PFSK-1 (cell line): ENCODE data around the gene KIF27. TPM values are rescaled to one million over a fixed set of nuclear protein-coding genes. Genes with fewer than 3 reads are reported as not detected.

ENCODE experiments used
- FOXP2 ChIP-seq: optimal IDR thresholded peaks from 2 replicates; pipeline ENCODE3; 2011; ENCODE audit warnings: borderline replicate concordance, control low read depth, inconsistent platforms; ENCODE audit not compliant: insufficient read depth; ENCODE audit errors: extremely low read length, extremely low read depth
- POLR2AphosphoS5 ChIP-seq: IDR thresholded peaks from 2 replicates; pipeline ENCODE4 v1.6.1; 2012; ENCODE audit warnings: low read depth, mild to moderate bottlenecking, control low read depth, low read length, moderate library complexity
- REST ChIP-seq, 2 experiments: IDR thresholded peaks; 2 replicates each; pipeline versions ENCODE4 v1.6.1 to v1.8.0; 2011 to 2012; ENCODE audit warnings: low read depth in 2 of 2, low read length in 2 of 2, control low read depth in 1 of 2, inconsistent platforms in 1 of 2, mild to moderate bottlenecking in 1 of 2, moderate library complexity in 1 of 2; ENCODE audit not compliant: insufficient read depth in 1 of 2
- SIN3A ChIP-seq: IDR thresholded peaks from 2 replicates; pipeline ENCODE4 v1.6.1; 2012; ENCODE audit warnings: mild to moderate bottlenecking, low read length, moderate library complexity, borderline replicate concordance; ENCODE audit not compliant: insufficient read depth
- TAF1 ChIP-seq: IDR thresholded peaks from 2 replicates; pipeline ENCODE4 v1.6.1; 2012; ENCODE audit warnings: low read length, control low read depth, borderline replicate concordance; ENCODE audit not compliant: insufficient read depth
- polyA plus RNA-seq: library from polyadenylated mRNA; unstranded; fragments of >200 nt; gene quantifications from one replicate; pipeline ENCODE4 v1.2.1, GENCODE V29; 2012; ENCODE audit warnings: low read depth, missing spikeins; ENCODE audit not compliant: insufficient read length

Gene KIF27
- polyA plus RNA-seq = 1.7 TPM

DNA sequence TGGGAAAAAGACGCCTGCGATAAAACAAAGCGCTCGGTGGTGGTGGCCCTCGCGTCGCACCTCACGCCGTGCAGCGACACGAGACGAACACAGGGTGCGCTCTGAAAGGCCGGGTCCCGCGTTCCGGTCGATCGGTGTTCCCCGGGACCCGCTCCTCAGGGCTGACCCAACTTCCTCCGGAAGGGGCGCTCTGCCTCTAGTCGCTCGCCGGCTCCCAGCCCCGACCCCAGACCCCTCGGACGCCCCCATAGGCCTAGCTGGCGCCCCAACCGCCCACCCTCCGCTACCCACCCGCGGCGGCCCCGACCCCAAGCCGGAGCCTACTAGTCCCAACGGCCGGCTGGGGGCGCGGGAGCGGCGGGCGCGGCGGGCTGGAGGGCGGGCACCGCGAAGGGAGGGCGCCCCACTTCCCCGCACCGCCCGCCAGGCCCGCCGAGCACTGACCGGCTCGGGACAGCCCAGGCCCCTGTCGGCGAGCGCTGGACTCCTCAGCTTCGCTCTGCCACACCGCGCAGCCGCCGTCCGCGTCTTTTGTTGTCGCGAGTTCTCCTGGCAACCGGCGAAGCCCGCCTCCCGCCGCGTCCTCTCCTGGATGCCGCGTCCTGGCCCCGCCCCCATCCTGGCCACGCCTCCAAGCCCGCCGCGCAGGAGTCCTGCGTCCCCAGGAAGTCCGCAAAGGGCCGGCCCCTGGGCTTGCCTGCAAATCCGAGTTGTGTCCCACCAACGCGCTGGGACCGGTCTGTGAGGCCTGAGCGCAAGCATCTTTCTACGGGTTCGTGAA lies at the start of gene KIF27:
KIF27 (minus strand) TSS at position 506 of the 781 bp plus-strand sequence. CDS start 5,841 bp downstream, outside the sequence.
- TF ChIP-seq FOXP2 (peak; percentile 94), REST (IDR thresholded peaks at IDR 0.05; ENCODE audit: insufficient read depth in 1 of 2, low read depth in 2 of 2, low read length in 2 of 2) (no peak), POLR2AphosphoS5 (peak; percentile 76), TAF1 (no peak), SIN3A (peak; percentile 20; the same call in 1 of the 2 replicates)

GRCh38 chr9:83969602-83970001 lies 48.4 kb upstream of the KIF27 start:
- no peak for TF ChIP-seq POLR2AphosphoS5
- no peak for TF ChIP-seq SIN3A
- no peak for TF ChIP-seq FOXP2
- TF ChIP-seq TAF1 = no peak
- TF ChIP-seq REST (IDR thresholded peaks at IDR 0.05; ENCODE audit: insufficient read depth in 1 of 2, low read depth in 2 of 2, low read length in 2 of 2) = no peak

DNA sequence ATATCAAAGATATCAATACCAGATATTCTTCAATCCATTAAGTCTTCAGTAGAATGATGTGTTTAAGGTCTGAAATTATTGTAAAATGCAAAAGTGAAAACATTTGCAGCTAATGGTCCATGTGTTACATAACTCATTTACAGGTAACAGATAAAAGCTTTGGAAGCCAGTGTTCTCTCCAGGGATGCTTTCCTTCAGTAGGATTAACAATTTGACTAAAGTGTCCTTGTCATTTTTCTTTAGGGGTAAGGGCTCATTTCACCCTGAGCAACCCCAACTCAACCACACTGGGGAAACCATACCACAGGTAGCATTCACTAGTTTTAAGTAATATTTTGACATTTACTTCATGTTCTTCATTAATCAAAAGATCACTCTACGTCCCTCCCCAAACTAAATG lies 45.8 kb upstream of the KIF27 start:
- TF ChIP-seq TAF1 (no peak), POLR2AphosphoS5 (peak; percentile 18; the same call in 1 of the 2 replicates), REST (IDR thresholded peaks at IDR 0.05; ENCODE audit: insufficient read depth in 1 of 2, low read depth in 2 of 2, low read length in 2 of 2) (no peak)

DNA sequence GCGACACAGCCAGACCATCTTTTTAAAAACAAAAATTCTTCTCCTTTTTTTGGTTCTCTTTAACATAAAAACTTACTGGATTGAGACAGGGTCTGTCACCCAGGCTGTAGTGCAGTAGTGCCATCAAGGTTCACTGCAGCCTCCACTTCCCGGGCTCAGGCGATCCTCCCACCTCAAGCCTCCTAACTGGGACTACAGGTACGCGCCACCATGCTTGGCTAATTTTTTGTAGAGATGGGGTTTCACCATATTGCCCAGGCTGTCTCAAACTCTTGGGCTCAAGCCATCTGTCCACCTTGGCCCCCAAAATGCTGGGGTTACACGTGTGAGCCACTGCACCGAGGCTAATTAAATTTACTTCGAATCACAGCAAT lies 45.0 kb upstream of the KIF27 start:
- TF ChIP-seq POLR2AphosphoS5 (no peak), TAF1 (no peak), FOXP2 (no peak), REST (IDR thresholded peaks at IDR 0.05; ENCODE audit: insufficient read depth in 1 of 2, low read depth in 2 of 2, low read length in 2 of 2) (no peak), SIN3A (no peak)
